ENCODE data around the gene CDC42EP1.

- TF ChIP-seq RAD21 (IDR thresholded peaks at IDR 0.05; ENCODE audit: low read length) (no peak), EZH2phosphoT487 (IDR thresholded peaks at IDR 0.05; ENCODE audit: borderline replicate concordance, low read depth) (no peak), RXRA (IDR thresholded peaks at IDR 0.05; ENCODE audit: borderline replicate concordance, low read depth) (no peak), CTCF (IDR thresholded peaks at IDR 0.05) (no peak), GABPA (IDR thresholded peaks at IDR 0.05; ENCODE audit: low read depth) (no peak), POLR2AphosphoS5 (IDR thresholded peaks at IDR 0.05; ENCODE audit: low read depth, low read length) (no peak), MXI1 (IDR thresholded peaks at IDR 0.05; ENCODE audit: low read depth, low read length) (no peak)
Observed at GRCh38 chr22:37565830-37566229, 5.5 kb downstream of the CDC42EP1 start.

Data from SK-N-SH (cell line).